Lung microvascular endothelial cell (primary cell): ENCODE measurements around the gene L1CAM. TPM values are rescaled to one million over a fixed set of nuclear protein-coding genes. Genes with fewer than 3 reads are reported as not detected.

Experiments used
- total RNA-seq: library from RNA; depleted of rRNA; stranded (reverse); fragments of >200 nt; gene quantifications from 2 replicates; pipeline ENCODE4 v1.2.1, GENCODE V29; 2014

Gene L1CAM
- total RNA-seq, 1 donor from 2014 or later: under 0.01 TPM

Other genes with a start within 250 kb of the L1CAM start
- under 0.01 TPM in 2 replicates for gene DUSP9, start 239.0 kb downstream of the L1CAM start, total RNA-seq
- gene PNCK, start 212.4 kb downstream of the L1CAM start, total RNA-seq: not detected in 2 replicates
- 2.4 TPM in 2 replicates for gene SLC6A8, start 198.2 kb downstream of the L1CAM start, total RNA-seq
- 236 and 400 TPM in 2 replicates for gene BCAP31, start 161.8 kb downstream of the L1CAM start, total RNA-seq
- 4.8 and 6.2 TPM in 2 replicates for gene ABCD1, start 161.3 kb downstream of the L1CAM start, total RNA-seq
- 2.4 and 4.4 TPM in 2 replicates for gene PLXNB3, start 121.9 kb downstream of the L1CAM start, total RNA-seq
- under 0.01 and 0.40 TPM in 2 replicates for gene SRPK3, start 105.1 kb downstream of the L1CAM start, total RNA-seq
- 27.0 and 29.9 TPM in 2 replicates for gene IDH3G, start 91.8 kb downstream of the L1CAM start, total RNA-seq
- 178 and 209 TPM in 2 replicates for gene SSR4, start 91.5 kb downstream of the L1CAM start, total RNA-seq
- gene PDZD4, start 55.6 kb downstream of the L1CAM start, total RNA-seq: 0.22 and 0.60 TPM in 2 replicates
- 0.22 and 0.99 TPM in 2 replicates for gene AVPR2, start 18.5 kb upstream of the L1CAM start, total RNA-seq
- 2.8 and 5.2 TPM in 2 replicates for gene ARHGAP4, start 40.1 kb upstream of the L1CAM start, total RNA-seq
- gene NAA10, start 48.9 kb upstream of the L1CAM start, total RNA-seq: 41.3 and 43.2 TPM in 2 replicates
- gene RENBP, start 58.5 kb upstream of the L1CAM start, total RNA-seq: 13.9 and 35.9 TPM in 2 replicates
- gene HCFC1, start 85.6 kb upstream of the L1CAM start, total RNA-seq: 10.0 and 10.3 TPM in 2 replicates
- 3.2 and 4.8 TPM in 2 replicates for gene TMEM187, start 86.6 kb upstream of the L1CAM start, total RNA-seq
- 47.7 and 63.1 TPM in 2 replicates for gene IRAK1, start 133.7 kb upstream of the L1CAM start, total RNA-seq
- 12.9 and 20.2 TPM in 2 replicates for gene MECP2, start 211.5 kb upstream of the L1CAM start, total RNA-seq